Measurements from ENCODE around the gene OMG.

DNA sequence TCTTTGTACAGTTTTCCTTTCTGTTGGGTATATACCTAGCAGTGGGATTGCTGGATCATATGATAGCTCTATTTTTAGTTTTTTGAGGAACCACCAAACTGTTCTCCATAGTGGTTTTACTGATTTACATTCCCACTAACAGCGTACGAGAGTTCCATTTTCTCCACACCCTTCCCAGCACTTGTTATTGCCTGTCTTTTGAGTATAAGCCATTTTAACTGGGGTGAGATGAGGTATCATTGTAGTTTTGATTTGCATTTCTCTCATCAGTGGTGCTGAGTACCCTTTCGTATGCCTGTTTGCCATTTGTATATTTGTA is 17.7 kb upstream of the OMG start:
- TF ChIP-seq, protein P1, sequence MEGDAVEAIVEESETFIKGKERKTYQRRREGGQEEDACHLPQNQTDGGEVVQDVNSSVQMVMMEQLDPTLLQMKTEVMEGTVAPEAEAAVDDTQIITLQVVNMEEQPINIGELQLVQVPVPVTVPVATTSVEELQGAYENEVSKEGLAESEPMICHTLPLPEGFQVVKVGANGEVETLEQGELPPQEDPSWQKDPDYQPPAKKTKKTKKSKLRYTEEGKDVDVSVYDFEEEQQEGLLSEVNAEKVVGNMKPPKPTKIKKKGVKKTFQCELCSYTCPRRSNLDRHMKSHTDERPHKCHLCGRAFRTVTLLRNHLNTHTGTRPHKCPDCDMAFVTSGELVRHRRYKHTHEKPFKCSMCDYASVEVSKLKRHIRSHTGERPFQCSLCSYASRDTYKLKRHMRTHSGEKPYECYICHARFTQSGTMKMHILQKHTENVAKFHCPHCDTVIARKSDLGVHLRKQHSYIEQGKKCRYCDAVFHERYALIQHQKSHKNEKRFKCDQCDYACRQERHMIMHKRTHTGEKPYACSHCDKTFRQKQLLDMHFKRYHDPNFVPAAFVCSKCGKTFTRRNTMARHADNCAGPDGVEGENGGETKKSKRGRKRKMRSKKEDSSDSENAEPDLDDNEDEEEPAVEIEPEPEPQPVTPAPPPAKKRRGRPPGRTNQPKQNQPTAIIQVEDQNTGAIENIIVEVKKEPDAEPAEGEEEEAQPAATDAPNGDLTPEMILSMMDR (IDR thresholded peaks at IDR 0.05; ENCODE audit: borderline replicate concordance, extremely low read depth, low read length, poor library complexity, severe bottlenecking): no peak
- no peak for TF ChIP-seq EZH2 (IDR thresholded peaks at IDR 0.05; ENCODE audit: borderline replicate concordance, low read depth, low read length, severe bottlenecking)

Measured in DND-41 (cell line).